ENCODE results near the gene RPL4.

- no peak for TF ChIP-seq CTCF (IDR thresholded peaks at IDR 0.05)
- no peak for TF ChIP-seq EZH2 (IDR thresholded peaks at IDR 0.05; ENCODE audit: borderline replicate concordance, insufficient read depth, low read depth, low read length, poor library complexity, severe bottlenecking)
Measured at GRCh38 chr15:66452420-66452819, 52.2 kb downstream of the RPL4 start.

Data from B cell (primary cell).